ENCODE measurements around the gene NES. TPM values are rescaled to one million over a fixed set of nuclear protein-coding genes. Genes with fewer than 3 reads are reported as not detected.

Gene NES
- total RNA-seq, 1 experiment from 2014 or later = 183 TPM

GRCh38 chr1:156689953-156690674 is 12.9 kb upstream of the NES start:
- no peak for DNase-seq (ENCODE audit: low spot score)
- in situ Hi-C loops (cut with HindIII; ENCODE audit: low sequenced_read_pairs) = no loop called here

GRCh38 chr1:156689035-156689952 is 12.1 kb upstream of the NES start:
- in situ Hi-C loops (cut with HindIII; ENCODE audit: low sequenced_read_pairs) = no loop called here
- DNase-seq (ENCODE audit: low spot score) = peak; percentile 81

DNA sequence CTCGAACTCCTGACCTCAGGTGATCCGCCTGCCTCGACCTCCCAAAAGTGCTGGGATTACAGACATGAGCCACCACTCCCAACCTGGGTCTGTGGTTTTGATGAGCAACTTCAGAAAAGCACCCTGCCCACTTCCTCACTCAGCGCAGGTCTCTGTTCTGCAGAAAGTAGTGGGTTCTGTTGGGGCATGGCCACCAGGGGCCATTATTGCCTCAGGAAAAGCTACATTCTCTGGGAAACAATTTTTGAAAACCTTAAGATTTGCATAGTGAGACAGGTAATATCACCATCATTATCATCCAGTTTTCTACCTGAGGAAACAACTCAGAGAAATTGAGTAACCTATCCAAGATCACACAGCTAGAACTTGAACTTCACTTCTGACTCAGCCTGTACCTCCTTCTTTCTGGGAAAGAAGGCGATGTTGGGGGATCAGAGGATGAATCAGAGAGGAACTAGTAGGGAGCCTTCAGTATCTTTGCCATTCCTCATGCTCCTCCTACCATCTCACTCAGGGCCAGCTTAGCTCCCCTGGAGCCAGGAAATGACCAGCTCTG is 7.1 kb upstream of the NES start:
- in situ Hi-C loops (cut with HindIII; ENCODE audit: low sequenced_read_pairs) = no loop called here
- no peak for DNase-seq (ENCODE audit: low spot score)

- in situ Hi-C loops (cut with HindIII; ENCODE audit: low sequenced_read_pairs) = no loop called here
- DNase-seq (ENCODE audit: low spot score) = no peak
Measured at GRCh38 chr1:156682166-156682890, 5.1 kb upstream of the NES start.

DNA sequence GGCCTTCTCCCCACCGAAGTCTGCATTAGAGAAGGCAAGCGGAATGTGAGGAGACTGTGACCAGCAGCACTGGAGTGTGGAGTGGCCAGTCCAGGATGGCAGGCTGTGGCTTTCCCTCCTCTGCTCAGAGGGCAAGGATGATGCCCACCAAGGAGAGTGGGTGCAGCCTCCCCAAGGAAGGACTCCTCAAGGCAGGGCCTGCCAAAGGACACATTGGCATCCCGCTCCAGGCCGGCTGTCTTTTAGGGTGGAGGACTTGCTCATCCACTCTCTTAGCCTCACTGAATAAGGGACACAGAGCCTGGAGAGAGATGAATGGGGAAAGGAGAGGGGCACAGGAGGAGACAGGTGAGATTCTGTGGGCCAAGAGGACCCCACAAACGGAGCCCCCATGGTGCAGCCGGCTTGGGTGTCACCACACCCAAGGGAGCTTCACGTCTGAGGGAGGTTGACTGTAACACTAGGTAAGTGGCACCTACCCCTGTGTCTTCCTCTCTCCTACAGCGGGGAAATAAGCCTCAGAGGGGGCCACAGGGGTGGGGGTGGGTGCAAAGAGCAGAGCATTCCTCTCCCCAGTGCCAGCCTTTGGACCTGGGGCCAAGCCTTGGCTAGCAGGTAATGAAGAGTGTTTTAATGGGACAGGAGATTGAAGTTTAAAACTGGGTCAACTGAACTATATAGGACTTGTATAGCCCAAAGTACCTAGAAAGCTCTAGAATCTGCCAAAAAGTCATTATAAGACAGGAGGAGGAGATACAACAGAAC is 4.2 kb upstream of the NES start:
- in situ Hi-C loops (cut with HindIII; ENCODE audit: low sequenced_read_pairs) = no loop called here

DNA sequence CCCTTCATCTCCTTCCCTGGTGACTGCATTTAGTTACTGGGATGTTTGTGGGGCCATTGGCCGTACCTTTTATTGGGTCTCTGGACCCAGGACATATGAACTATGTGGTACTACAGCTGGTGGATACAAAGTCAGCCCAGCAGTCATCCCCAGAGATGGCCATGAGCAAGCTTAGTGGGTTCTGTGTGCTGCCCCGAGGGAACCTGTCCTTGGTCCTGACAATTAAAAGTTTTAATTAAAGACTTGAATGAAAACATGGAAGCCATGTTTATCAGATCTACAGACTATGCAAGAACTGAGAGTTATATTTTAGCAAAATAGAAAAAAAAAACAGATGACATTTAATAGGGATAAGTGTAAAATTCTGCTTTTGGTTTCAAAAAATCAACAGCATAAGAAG is 2.8 kb upstream of the NES start:
- in situ Hi-C loops (cut with HindIII; ENCODE audit: low sequenced_read_pairs) = no loop called here
- no peak for DNase-seq (ENCODE audit: low spot score)

More for the DNA sequence above, 4.2 kb upstream of the NES start:
- DNase-seq (ENCODE audit: low spot score) = no peak

DNA sequence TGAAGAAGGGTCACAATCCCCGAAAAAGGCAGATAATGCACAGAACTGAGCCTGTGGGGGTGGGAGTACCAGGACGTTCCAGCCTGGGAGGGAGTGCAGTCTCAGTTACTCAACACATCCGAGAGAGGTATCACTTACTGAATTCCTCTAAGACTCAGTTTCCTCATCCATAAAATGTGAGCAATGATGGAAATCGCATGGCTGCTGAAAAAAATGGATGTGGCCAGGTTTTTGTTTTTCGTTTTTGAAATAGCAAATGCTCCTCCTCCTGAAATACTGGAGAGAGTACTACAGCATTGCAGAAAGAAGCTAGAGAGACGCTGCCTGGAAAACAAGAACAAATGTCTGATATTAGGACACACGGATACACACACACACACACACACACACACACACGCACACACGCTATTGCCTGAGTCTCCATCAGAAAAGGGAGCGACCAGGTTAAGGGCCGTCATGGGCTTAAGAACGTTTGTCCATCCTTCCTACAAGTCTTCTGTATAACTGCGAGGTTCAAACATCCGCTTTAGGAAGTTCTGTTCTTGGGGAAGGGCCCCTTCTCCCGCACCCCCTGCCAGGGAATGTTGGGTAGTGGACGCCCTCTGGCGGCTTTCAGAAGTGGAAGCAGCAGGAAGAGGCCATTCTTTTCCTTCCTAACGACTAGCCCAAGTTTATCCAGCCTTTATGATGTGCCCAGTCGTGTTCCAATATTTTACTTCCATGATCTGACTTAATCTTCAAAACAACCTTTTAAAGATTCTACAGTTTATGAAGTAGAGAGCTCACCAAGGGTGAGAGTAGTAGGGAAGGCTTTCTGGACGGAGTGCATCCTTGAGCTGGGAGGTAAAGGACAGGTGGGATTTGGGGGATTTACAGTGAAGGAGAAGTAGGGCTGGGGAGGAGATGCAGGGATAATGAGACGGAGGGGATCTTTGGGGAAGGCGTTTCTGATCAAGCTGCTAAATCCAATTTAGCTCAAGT is 699 bp upstream of the NES start:
- in situ Hi-C loops (cut with HindIII; ENCODE audit: low sequenced_read_pairs) = no loop called here
- peak; percentile 83 for DNase-seq (ENCODE audit: low spot score)

- in situ Hi-C loops (cut with HindIII; ENCODE audit: low sequenced_read_pairs) = no loop called here
- DNase-seq (ENCODE audit: low spot score) = no peak
Measured at GRCh38 chr1:156676114-156676819, 940 bp downstream of the NES start.

DNA sequence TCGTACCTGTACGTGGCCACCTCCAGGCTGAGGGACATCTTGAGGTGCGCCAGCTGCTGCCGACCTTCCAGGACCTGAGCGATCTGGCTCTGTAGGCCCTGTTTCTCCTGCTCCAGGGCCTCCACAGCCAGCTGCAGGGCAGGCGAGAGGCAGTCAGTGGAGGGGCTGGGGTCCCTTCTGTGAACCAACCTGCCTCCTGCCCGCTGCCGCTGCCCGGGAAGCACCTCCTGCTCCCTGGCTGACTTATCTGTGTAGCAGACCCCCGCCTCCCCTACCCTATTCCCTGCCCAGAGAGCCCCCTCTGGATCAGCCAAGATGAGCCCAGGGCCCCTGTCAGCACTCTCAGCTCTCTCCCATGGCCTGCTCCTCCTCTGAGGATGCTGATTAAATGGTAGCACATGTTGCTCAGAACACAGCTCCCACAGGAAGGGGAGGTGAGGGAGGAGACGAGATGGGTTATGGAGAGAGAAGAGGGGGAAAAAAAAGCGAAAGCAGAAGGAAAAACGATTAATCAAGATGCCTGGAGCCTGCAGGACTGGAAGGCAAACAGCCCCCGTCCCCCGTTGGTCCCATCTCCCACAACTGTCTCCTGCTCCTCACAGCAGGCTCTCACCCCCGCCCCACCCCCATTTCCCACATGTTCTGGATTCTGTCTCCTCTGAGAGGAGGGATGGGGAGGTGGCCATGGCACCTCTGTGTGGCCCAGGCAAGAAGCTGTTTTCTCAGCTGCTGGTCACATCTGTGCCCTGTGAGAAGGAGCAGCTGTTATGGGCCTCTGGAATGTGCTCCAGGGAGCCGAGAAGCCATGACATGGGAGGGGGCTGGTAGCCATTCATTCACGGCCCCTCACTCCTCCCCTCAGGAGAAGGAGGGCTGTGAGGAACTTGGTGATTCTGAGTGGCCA is 1.7 kb downstream of the NES start:
- in situ Hi-C loops (cut with HindIII; ENCODE audit: low sequenced_read_pairs) = no loop called here
- no peak for DNase-seq (ENCODE audit: low spot score)

DNA sequence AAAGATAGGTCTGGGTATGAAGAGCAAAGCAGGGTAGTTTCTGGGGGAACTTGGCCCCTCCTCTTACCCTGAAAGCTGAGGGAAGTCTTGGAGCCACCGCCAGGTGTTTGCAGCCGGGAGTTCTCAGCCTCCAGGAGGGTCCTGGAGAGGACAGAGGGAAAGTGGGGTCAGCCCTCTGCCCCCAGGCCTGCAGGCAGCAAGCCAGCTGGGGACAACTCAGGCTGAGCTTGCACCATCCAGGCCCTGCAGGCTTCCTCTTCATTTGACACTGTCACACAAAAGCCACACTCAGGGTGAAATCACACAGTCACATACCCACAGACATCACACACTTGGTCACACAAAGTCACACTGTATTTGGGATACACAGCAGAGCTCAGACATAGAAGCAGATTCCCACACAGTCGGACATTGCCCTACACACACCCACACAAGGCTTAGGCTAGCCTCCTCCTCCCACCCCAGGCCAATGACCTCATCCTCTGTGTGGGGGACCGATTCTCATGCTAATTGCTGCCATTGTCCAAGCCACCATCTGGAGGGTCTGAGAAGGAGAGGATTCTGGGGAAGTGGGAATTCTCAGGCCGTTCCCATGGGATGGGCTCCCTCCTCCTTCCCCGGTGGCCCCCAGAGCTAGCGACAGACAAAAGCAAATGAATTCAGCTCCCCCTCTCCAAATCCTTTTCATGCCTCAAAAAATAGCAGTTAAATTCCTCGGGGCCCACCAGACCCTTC is 3.7 kb downstream of the NES start:
- DNase-seq (ENCODE audit: low spot score) = no peak
- in situ Hi-C loops (cut with HindIII; ENCODE audit: low sequenced_read_pairs) = no loop called here

DNA sequence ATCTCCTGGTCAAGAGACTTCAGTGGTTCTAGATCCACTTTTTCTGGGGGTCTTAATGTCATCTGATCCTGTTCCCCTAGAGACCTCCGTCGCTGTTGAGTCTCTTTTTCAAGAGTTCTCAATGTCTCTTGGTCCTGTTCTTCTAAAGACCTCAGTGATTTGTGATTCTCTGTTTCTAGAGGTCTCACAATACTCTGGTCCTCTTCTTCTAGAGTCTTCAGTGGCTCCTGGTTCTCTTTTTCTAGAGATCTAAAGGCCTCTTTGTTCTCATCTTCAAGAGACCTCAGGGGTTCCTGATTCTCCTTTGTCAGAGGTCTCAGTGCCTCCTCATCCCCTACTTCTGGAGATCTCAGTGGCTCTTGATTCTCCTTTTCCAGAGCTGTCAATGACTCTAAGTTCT is 5.4 kb downstream of the NES start:
- no peak for DNase-seq (ENCODE audit: low spot score)

GRCh38 chr1:156670791-156671190 is 6.4 kb downstream of the NES start:
- in situ Hi-C loops (cut with HindIII; ENCODE audit: low sequenced_read_pairs) = no loop called here
- no peak for DNase-seq (ENCODE audit: low spot score)

More for the DNA sequence above, 5.4 kb downstream of the NES start:
- in situ Hi-C loops (cut with HindIII; ENCODE audit: low sequenced_read_pairs) = no loop called here

DNA sequence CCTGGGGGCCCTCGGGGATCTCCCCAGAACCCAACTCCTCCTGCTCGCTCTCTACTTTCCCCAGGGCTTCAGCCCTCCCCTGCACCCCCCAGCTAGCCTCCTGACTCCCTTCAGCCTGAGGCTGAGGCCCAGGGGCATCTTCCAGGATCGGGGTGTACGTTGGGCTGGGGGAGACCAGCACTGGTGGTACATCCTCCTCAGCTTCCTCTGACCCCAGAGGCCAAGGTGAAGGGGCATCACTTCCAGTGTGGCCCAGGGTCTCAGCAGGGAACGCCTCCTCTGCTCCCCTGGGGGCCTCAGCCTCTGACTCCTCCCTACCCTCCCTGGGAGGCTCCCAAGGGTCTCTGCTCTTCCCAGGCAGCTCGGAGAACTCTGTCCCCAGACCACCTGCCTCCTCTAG is 6.8 kb downstream of the NES start:
- in situ Hi-C loops (cut with HindIII; ENCODE audit: low sequenced_read_pairs) = no loop called here
- no peak for DNase-seq (ENCODE audit: low spot score)

DNA sequence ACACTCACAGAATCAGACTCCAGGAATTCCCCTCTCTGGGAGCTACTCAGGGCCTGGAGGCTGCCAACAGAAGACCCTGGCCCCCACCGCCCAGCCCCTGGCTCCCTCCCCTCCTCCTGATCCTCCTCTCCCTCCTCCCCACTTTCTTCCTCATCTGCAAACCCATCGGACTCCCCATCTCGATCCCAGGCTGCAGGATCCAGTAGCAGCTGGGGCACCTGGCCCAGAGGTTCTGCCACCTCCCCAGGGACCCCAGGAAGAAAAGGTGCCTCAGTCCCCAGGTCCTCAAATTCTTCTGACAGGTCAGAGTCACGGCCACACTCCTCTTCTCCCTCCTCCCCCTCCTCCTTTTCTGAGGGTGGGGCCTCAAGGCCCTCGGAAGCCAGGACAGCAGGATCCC is 7.4 kb downstream of the NES start:
- DNase-seq (ENCODE audit: low spot score) = no peak
- in situ Hi-C loops (cut with HindIII; ENCODE audit: low sequenced_read_pairs) = no loop called here

DNA sequence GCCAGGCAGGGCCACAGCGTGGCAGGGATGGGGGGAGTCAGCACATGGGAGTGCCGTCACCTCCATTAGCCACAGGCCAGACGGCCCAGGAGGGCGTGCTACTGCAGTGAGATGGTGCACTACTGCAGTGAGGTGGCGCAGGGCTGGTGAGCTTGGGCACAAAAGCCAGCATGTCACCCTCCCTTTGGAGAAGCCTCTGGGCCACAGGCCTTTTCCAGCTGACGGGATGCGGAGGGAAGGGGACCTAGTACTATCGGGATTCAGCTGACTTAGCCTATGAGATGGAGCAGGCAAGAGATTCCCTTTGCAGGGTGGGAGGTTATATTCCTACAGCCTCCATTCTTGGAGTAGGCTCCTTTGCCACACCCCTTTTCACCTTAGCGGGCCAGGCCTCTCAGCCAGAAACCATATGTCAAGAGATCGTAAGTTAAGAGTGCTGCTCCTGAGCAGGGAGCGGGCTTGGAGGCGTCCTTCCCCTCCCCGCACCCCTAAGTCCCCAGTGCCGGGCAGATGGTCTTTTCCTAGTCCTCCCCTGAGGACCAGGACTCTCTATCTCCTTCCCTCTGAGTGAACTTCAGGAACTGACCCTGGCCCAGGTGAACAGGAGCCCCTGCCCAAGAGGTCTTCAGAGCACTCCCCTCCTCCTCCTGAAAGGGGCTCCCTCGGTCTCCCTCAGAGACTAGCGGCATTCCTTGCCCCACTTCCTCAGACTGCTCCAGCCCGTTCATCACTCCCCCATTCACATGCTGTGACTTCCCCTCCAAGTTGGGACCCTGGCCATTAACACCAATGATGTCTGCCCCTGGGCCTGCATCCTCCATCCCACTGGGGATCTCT is 8.2 kb downstream of the NES start:
- in situ Hi-C loops (cut with HindIII; ENCODE audit: low sequenced_read_pairs) = no loop called here
- peak; percentile 48 for DNase-seq (ENCODE audit: low spot score)

Data from G401 (cell line).